HL-60 (cell line): ENCODE data around the gene SYNPO2.

Experiments
- CTCF ChIP-seq: IDR thresholded peaks from one replicate; pipeline ENCODE4 v1.5.1; 2011; ENCODE audit warnings: low read length, control low read depth, inconsistent platforms; ENCODE audit not compliant: insufficient read depth
- GABPA ChIP-seq: IDR thresholded peaks from 2 replicates; pipeline ENCODE4 v1.6.1; 2012; ENCODE audit warnings: low read depth
- POLR2AphosphoS5 ChIP-seq: IDR thresholded peaks from 2 replicates; pipeline ENCODE4 v1.6.1; 2012; ENCODE audit warnings: low read depth

GRCh38 chr4:118969359-118969758 lies 80.7 kb downstream of the SYNPO2 start:
- TF ChIP-seq CTCF (no peak), GABPA (no peak), POLR2AphosphoS5 (no peak)
